ENCODE results near the gene PLAC1.

The PLAC1 gene

GRCh38 chrX:134670134-134670924 lies 12.1 kb upstream of the PLAC1 start:
- DNase-seq: no peak

DNA sequence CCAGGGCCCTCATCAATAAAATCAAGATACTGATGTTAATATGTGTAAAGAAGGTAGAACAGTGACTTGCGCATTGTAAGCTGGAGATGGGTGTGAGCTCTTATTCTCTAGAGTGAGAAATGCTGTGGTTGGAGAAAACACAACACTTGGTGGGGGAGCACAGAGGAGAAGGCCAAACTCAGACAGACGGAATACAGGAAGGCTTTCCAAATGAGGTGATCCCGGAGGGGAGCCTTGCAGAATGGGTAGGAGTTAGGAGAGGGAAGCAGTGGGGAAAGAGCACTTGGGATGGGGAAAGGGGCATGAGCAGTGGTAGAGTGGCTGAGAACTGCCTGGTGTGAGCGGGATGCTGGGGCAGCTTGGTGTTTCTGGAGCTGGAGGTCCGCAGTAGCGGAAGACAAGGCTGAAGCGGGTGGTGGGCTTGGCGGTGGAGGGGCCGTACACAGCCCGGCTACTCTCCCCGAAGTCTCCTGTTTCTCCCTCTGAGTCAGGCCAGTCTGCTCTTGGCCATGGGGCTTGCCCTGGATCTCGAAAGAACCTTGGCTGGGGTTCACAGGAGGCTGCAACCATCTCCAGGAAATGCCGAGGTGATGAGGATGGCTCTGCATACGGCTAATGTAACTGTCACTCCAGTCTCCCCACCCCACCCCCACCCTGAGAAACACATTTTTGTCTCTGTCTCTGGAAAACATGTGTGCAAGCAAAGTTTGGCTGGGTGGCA lies 11.3 kb upstream of the PLAC1 start:
- DNase-seq: no peak

DNA sequence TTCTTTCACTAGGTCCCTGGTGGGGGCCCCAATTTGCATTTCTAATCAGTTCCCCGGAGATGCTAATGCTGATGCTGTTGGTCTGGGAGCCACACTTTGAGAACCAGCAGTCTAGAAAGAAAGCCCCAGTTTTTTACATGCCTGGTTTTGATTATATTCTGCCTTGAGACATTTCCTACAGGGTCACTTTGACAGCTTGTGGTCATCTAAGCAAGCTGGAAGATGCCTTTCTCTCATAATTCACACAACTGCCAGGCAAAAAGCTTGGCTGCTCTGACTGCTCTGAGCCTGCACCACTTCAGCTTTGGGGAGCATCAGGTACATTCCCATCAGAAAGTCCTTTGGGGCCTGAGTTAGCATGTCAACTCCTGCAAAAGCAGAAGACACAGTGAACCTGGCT lies 5.9 kb upstream of the PLAC1 start:
- DNase-seq: no peak

DNA sequence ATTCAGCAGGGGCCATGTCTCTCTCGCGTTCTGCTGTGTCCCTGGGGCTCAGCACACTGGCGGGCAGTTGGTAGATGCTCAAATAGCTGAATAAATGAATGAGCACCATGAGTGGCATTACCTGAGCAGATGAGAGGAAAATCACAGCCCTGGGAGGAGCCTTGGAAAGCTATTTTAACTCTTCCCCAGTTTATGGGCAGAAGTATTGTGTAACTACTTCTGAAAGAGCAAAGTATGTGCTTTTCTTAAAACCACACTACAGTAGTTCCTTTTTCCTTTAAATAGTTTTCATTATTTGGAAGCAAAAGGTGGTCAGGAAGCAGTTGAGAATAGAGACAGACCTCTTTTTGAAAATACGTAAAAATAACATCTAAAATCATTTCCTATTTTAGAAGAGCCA lies 3.0 kb upstream of the PLAC1 start:
- no peak for DNase-seq

DNA sequence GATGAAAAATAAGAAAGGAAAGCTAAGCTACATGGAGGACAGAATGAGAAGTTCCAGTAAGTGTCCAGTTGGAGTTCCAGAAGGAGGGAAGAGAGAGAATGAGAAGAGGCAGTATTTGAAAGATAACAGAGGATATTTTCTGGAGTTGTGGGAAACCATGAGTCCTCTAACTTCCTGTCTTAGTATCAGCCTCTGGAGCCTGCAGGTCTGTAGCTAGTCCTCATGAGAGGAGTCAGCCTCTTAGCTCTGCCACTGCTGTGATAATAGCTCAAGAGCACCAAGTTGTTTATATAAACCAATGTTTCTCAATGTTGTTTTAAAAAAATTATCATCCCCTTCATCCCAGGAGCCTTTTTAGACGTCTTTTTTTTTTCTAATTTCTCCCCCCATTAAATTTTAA lies 2.4 kb upstream of the PLAC1 start:
- no peak for DNase-seq

DNA sequence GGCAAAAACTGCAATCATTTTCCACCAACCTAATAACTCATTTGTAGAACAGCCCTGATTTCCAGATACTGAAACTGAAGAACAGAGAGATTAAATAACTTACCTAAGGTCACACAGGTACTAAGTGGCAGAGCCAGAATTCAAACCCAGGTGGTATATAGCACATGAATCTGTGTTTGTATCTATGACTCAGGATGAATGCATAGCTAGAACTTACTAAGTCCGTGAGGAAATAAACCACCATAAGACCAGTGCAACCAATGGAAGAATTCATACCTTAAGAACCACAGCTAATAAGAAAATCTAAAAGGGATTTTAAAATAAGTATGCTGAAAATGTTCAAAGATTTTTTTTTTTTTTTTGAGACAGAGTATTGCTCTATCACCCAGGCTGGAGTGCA lies 1.5 kb upstream of the PLAC1 start:
- no peak for DNase-seq

- no peak for DNase-seq
These were observed 421 bp upstream of the PLAC1 start for GRCh38 chrX:134658760-134659023.

GRCh38 chrX:134654398-134655012 lies 3.8 kb downstream of the PLAC1 start:
- peak; percentile 10 for DNase-seq

DNA sequence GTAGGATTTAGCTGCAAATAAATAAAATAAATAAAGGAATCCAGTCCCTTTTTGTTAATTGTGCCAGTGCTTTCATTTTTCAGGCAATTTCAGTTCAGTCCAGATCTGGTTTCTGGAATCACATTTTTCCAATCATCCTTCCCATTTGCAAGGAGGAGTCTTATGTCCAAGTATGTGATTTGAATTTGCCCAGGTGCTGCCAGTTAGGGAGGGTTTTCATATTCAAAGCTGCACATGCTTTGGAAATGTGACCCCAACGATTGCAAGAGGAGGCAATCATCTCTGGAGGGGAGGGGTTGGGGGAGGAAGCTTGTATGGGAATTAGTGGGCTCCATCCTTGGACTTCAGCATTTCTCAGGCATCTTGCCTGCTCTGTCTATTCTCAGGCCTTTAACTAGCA lies 4.4 kb downstream of the PLAC1 start:
- DNase-seq: no peak

GRCh38 chrX:134650701-134651100 lies 7.6 kb downstream of the PLAC1 start:
- DNase-seq: no peak

DNA sequence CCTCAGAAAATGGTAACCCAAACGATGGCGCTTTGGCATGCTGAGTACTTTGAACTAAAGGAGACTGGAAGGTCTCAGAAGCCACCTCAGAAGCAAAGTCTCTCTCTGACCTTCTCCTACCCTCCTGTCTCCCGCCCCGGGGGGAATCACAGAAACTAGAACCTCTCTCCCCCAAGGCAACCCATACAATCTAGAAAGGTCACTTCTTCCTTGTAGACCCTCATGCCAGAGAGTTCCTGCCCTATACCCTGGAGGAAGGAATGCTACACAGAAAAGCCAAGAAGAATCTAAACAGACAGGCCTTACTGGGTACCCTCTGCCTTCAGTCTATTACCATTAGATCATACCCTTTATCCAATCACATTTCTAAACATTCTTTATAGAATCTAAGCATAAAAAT lies 8.5 kb downstream of the PLAC1 start:
- DNase-seq: no peak

GRCh38 chrX:134647477-134647877 lies 10.8 kb downstream of the PLAC1 start:
- DNase-seq: no peak

DNA sequence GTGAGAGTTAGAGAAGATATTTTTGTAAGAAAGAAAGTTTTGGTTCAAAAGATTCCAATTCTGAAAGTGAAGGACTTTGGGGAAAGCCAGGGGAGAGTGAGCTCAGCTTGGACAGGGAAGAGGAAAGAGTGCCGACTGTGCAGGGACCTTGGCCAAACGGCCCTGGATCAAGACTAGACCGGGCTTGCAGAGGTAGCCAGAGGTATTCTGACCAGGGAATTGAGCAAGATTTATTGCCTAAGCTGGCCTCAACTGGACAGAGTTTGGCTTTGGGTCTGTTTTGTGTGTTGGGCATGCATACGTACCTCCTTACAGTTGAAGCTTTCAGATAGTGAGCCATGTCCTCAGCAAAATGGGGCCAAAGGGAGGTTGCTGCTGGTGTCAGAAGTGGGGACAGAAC lies 11.6 kb downstream of the PLAC1 start:
- DNase-seq: no peak

GRCh38 chrX:134645936-134646543 lies 12.2 kb downstream of the PLAC1 start:
- DNase-seq: no peak

DNA sequence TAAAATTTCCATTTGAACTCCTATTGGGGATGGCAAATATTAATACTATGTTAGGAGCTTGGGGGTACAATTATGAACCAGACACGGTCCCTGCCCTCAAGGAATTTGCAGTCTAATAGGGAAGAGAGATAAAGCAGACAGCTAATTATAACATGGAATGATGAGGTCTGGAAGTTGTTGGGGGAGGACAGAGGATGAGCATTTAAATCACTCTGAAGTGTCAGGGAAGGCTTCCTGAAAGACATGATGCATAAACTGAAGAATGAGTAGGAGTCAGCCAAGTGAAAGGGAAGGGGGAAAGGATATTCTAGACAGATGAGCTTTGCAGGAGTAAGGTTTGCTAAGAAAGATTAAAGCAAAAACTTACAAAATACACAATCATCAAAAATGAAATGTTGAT lies 15.9 kb downstream of the PLAC1 start:
- no peak for DNase-seq

DNA sequence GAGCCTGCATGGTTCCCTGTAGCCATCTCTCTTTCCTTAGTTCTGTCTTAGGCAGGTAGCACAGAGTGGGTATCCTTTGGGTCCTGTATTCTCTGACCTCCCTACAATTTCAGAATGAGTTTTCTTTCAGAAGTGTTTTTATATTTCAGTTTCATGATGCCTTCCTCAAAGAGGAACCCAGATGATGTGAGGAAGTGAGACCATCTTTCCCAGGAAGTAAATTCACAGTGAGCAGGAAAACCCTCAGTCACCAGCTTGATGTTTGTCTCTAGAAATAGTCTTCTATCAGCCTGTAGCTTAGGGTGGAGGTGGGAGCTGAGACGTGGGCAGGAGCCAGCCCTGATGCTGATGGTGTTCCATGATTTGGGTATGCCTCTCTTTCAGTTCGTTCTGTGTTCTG lies 16.9 kb downstream of the PLAC1 start:
- DNase-seq: no peak

- no peak for DNase-seq
These were observed 17.4 kb downstream of the PLAC1 start for GRCh38 chrX:134640914-134641313.

- no peak for DNase-seq
These were observed 21.4 kb downstream of the PLAC1 start for GRCh38 chrX:134636851-134637250.

DNA sequence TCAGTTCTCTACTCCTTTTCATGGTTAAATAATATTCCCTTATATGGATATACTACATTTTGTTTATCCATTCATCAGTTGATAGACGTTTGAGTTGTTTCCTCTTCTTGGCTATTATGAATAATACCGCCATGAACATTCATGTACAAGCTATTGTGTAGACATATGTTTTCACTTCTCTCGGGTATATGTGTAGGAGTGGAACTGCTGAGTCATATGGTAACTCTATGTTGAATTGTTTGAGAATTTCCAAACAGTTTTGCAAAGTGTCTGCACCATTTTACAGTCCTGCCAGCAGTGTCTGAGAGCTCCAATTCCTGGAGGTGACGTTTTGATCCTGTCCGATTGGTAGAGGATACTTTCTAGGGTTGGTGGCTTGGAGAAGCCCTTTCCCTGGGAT lies 23.6 kb downstream of the PLAC1 start:
- no peak for DNase-seq

- no peak for DNase-seq
These were observed 24.4 kb downstream of the PLAC1 start for GRCh38 chrX:134633832-134634231.

DNA sequence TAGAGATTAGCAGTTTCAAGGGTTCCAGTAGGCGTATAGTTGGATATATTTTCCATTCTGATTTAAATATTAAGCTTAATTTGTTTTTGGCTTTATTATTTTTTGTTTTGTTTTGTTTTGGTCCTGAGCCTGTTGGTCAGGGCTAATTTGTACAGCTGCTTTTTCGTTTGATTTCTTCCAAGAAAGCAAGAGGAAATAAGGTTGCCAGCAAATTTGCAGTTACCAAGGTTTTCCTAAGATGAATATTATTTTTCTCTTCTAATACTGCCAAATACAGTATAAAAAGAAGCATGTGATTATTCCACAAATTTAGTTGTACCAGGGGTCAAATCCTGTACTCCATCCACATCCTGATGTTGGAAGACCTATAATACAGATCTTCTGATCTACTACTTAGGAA lies 24.9 kb downstream of the PLAC1 start:
- no peak for DNase-seq

DNA sequence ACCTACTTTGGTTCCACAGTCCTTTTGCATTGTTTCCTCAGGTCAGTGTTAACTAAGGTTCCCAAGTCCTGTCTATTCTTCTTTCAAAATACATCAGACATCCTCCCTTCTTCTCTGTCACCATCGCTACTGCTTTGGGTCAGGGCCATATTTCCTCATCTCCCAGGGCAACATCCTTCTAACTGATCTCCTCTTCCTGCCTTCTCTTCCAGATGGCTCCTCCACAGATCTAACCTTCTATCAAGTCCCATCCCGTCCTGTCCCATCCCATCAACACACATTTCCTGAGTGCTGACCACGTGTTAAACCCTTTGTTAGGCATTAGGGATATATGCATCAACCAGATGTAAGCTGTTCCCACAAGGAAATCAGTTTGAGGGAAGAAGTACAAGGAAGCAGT lies 25.9 kb downstream of the PLAC1 start:
- no peak for DNase-seq

- no peak for DNase-seq
These were observed 26.6 kb downstream of the PLAC1 start for GRCh38 chrX:134631426-134632346.

Measured in stimulated activated naive CD4-positive, alpha-beta T cell treated with Interleukin-2 at 50 U/mL for 16 hours (primary cell).